GM03348 (cell line): ENCODE results near the gene SLC27A6.

Experiments
- DNase-seq: peaks from one replicate; pipeline ENCODE4 v3.0.0; 2012; ENCODE audit warnings: low spot score

Gene SLC27A6

DNA sequence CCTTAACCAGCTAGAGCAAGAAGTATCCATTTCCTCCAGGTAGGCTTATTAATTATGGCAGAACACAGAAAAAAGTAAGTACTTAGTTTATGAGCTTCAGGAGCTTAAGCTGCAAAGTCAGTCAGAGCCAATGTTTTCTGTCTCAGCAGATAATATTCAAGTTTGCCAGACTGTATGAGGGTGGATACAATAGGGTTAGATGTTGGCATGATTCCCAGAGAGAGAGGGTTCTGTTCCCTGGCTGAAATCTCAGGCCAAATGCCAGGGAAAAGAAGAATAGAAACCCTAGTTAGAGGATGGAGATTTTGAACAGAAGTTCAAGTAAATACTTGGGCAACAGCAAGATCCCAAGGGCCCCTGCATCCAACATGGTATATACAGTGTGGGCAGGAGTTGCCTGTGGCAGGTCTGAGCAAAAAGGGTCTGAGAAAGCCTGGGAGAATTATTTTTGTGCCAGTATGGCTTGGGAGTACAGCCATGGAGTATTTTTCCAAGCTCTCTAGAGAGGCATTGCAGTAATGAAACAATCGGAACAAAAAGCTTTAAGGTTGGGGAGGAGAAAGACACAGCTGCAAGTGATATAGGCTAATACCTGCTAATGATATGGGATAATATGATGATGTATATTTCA lies 98.3 kb downstream of the SLC27A6 start:
- no peak for DNase-seq

DNA sequence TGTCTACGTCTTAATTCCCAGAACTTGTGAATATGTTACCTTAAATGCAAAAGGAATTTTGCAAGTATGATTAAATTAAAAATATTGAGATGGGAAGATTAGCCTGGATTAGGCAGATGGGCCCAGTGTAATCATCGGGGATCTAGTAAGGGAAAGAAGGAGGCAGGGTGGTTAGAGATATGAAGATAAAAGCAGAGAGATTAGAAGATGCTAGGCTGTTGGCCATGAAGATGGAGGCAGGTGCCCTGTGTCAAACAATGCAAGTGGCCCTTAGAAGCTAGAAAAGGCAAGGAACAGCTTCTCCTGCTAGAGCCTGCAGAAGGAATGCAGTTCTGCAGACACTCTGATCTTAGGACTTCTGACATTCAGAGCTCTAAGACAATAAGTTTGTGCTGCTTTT lies 100.4 kb downstream of the SLC27A6 start:
- DNase-seq: no peak

DNA sequence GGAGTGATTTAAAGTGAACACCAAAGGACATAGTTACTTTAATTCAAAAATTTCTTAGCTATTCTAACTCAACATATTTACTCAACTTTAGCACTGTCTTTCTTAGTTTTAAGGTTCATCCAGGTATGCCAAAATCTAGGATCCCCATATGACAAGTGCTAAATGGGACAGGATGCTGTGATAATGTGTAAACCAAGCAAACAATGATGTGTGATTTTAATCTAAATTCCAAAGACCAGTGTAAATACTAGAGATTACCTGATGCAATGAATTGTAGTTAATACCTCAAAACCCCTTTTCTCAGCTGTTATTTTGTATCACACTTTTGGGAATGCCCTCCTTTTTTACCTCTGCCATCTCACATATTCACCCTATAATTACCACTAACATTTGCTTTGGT lies 102.5 kb downstream of the SLC27A6 start:
- no peak for DNase-seq

DNA sequence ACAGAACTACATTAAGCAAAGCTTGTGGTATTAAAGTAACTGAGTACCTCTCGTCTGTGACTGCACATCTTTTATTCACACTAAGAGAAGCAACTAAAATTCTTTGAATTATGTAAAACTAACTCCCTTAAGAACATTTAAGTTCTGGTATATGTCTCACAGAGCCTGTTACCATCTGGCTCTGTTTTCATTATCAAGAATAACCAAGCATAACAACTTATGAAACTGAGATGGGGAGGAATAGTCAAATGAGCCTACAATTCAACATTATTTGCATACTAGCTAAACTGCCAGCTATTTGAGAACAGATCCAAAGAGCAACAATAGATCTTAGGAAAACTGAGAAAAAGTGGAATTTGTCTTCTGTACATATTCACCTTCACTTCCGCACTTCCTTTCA lies 104.0 kb downstream of the SLC27A6 start:
- no peak for DNase-seq

DNA sequence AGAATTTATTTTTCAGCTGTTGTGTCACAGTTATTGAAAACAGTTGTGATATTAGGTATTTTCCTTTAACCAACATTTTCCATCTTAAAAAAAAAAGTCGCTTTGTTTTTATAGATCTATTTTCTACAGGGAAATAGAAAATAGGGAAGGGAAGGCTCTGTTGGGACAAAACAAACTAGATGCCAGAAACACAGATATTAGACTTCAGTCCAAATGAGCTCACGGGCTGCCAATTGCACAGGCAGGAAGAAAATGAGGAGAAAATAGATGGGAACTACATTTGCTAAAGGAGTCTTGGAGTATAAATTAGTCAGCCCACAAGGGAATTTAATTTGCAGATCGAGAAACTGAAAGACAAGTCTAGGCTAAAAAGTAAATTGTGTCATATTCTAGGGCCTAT lies 107.8 kb downstream of the SLC27A6 start:
- DNase-seq: no peak

DNA sequence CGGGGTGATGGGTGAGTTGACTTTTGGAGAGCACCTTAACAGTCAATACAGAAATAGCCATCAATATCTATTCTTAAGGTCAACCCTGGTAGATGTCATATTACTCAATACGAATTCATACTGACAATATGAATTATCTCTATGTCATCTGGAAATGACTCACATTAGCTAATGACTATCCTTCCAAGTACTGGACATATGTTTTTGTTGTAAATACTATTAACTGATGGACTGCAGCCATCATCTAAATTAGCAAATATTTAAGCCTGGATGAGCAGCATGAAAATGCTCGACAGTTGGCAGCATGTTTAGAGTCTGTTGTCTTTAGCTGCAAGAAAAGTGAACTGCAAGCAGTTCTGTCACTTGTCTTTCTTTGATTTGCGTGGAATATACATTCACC lies 109.6 kb downstream of the SLC27A6 start:
- DNase-seq: no peak

DNA sequence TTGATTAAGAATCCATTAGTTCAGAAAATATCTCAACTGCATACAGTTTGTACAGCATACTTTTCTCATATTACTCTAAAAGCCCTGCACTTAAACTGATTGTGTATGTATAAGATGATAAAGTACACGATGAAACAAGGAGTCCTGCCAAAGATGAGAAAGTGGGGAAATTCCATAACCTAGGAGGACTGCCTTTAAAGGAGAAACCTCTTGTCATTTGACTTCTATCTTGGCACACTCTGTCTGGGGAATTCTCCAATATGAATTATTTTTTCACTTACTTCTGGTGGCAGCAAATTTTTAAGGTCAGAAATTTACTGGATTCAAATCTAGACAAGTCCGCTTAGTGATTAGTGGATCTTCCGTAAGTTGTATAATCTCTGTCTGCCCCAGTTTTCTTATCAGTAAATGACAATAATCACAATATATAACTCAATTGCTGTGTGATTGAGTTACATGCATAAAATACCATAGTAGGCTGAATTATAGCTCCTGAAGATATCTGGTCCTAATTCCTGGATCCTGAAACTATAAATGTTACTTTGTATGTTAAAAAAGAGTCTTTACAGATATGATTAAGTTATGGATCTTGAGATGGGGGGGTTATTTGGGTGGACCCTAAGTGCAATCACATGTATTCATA lies 112.3 kb downstream of the SLC27A6 start:
- DNase-seq: no peak

DNA sequence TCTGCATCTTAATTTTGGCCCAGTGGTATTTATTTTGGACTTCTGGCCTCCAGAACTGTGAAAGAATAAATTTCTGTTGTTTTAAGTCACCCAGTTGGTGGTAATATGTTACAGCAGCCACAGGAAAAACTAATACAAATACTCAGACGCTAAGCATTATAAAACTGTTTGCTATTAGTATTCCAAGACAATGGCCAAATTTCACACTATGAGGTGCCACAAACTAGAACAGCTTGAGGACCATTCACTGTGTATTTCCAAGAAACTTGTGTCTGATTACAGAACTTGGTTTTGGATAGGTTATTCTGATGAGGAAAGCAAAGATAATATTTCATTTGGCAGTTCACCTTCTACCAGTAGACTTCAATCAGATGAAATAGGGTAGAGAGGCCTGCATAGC lies 113.0 kb downstream of the SLC27A6 start:
- no peak for DNase-seq

DNA sequence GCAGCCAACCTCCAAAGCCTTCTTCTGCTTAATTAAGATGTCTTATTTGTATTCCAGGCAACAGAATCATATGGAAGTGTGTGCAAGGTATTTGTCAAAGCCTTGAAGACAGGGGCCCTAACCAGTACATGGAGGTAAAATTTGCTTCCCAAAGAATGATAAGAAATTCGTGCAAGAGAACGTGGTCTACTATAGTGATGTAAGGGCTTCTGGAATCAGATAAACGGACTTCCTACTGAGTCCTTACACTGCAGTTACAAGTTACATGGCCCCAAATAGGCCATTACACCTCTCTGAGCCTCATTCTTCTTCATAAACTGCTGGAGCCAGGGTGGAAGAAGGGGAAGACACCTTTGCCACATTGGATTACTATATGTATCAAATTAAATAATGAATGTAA lies 113.4 kb downstream of the SLC27A6 start:
- no peak for DNase-seq

DNA sequence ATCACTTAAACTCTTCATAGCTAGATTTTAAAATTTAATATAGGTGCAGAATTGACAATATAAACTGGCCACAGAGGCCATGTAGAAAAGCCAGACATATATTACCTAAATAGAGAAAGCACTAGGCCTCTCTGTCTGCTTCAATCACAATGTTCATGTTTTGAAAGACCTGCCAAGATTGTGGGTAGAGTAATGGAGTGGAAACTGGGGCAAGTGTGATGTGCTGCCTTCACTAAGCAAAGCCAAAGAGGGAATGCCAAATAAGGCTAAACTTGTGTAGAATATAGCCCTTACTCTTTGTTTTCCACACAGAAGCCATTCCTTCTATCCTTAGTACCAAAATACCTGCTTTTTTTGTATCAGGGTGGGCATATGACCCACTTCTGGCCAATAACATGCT lies 114.2 kb downstream of the SLC27A6 start:
- DNase-seq: no peak

DNA sequence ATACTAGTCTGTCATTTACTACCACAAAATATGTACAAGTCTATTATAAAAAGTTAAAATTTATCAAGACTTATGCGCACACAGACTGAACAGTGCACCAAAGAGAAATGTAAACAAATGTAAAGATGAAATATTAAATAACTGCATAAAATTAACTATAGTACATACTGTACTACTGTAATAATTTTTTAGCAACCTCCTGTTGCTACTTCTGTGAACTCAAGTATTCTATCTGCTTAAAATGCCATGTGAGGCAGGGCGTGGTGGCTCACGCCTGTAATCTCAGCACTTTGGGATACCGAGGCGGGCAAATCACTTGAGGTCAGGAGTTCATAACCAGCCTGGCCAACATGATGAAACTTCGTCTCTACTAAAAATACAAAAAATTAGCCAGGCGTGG lies 115.5 kb downstream of the SLC27A6 start:
- no peak for DNase-seq

DNA sequence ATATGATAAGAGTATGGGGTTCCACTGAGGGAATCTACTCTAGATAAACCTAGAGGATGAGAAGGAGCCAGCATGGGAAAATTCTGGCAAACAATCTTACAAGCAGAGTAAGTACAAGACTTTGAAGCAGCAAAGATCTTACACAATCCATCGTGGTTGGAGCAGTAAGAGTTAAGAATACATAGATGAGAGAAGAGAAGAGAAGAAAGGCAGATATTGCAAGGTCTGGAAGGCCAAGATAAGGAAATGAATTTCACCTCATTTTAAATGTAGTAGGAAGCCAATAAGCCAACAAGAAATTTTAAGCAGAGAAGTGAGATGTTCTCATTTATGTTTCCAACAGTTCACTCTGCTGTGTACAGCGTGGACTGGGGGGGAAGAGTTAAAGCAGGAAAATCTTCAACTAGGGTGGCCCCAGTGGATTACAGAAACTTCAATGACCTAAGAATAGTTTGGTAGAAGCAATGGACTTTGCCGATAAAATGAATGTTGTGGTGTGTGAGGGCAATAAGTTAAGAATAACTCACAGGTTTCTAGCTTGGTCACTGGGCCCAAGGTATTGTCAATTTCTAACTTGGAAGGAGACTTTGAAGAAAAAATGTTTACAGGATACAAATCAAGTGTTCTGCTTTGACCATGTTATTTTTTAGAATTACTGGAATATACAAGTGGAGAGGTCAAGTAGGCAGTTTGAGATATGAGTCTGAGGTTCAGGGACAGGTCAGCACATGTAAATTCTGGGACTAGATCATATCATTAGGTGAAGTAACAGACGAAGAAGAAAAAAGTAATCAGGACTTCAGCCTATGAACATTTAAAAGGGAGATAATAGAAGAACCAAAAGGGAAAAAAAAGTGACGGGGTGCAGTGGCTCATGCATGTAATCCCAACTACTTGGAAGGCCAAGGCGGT lies 117.2 kb downstream of the SLC27A6 start:
- DNase-seq: no peak
